Fibroblast of lung (primary cell): ENCODE measurements around the gene ADM. TPM values are rescaled to one million over a fixed set of nuclear protein-coding genes. Genes with fewer than 3 reads are reported as not detected.

Source experiments
- DNase-seq, 2 donors: peaks; one replicate each; pipeline versions ENCODE4 v3.0.0 to v3.0.0-alpha.2; 2010; ENCODE audit warnings: low read depth in 2 of 2
- H2AFZ ChIP-seq: 2 replicates; pipeline ENCODE4 v1.5.1; 2012; ENCODE audit warnings: low read length, control low read depth, inconsistent platforms
- H3K27ac ChIP-seq: 2 replicates; pipeline ENCODE4 v1.5.1; 2011; ENCODE audit warnings: low read length, control low read depth; ENCODE audit not compliant: insufficient read depth
- H3K27me3 ChIP-seq: 2 replicates; pipeline ENCODE4 v1.5.1; 2011; ENCODE audit warnings: mild to moderate bottlenecking, low read length; ENCODE audit not compliant: control insufficient read depth, insufficient read depth
- H3K36me3 ChIP-seq: 2 replicates; pipeline ENCODE4 v1.5.1; 2011; ENCODE audit warnings: low read length; ENCODE audit not compliant: control insufficient read depth, insufficient read depth
- H3K4me1 ChIP-seq: 2 replicates; pipeline ENCODE4 v1.5.1; 2011; ENCODE audit warnings: low read length; ENCODE audit not compliant: control insufficient read depth, insufficient read depth; ENCODE audit errors: extremely low read depth
- H3K4me2 ChIP-seq: 2 replicates; pipeline ENCODE4 v1.5.1; 2011; ENCODE audit warnings: low read length, control low read depth; ENCODE audit not compliant: insufficient read depth; ENCODE audit errors: extremely low read depth
- H3K4me3 ChIP-seq, 4 experiments: fragments of 200-600 bp in 1 of 4; sonication (generic) in 1 of 4; replicated peaks in 1 of 4; 2 replicates each; pipeline ENCODE4 v1.5.1; 2011 to 2016; ENCODE audit warnings: low read length in 4 of 4, low read depth in 3 of 4, mild to moderate bottlenecking in 3 of 4, control low read depth in 2 of 4, inconsistent platforms in 1 of 4, mixed read lengths in 1 of 4; ENCODE audit not compliant: insufficient read depth in 1 of 4; ENCODE audit errors: control extremely low read depth in 1 of 4
- H3K79me2 ChIP-seq: 2 replicates; pipeline ENCODE4 v1.5.1; 2012; ENCODE audit warnings: mild to moderate bottlenecking, low read length, inconsistent platforms; ENCODE audit not compliant: control insufficient read depth, insufficient read depth
- H3K9ac ChIP-seq: 2 replicates; pipeline ENCODE4 v1.5.1; 2011; ENCODE audit warnings: mild to moderate bottlenecking, low read length, control low read depth; ENCODE audit not compliant: insufficient read depth
- H3K9me3 ChIP-seq: 2 replicates; pipeline ENCODE4 v1.5.1; 2012; ENCODE audit warnings: low read depth, low read length; ENCODE audit not compliant: control insufficient read depth, insufficient read depth
- H4K20me1 ChIP-seq: 2 replicates; pipeline ENCODE4 v1.5.1; 2011; ENCODE audit warnings: low read length; ENCODE audit not compliant: control insufficient read depth, insufficient read depth; ENCODE audit errors: extremely low read depth
- CTCF ChIP-seq, 2 donors: IDR thresholded peaks in 1 of 2; conservative IDR thresholded peaks in 1 of 2; 1 replicate in 1 of 2; 2 replicates in 1 of 2; pipeline ENCODE4 v1.5.1; 2011 to 2012; ENCODE audit warnings: low read length in 2 of 2, control low read depth in 1 of 2, inconsistent platforms in 1 of 2, low read depth in 1 of 2, mild to moderate bottlenecking in 1 of 2
- EZH2 ChIP-seq: IDR thresholded peaks from 2 replicates; pipeline ENCODE4 v1.5.1; 2012; ENCODE audit warnings: low read length, control low read depth, mild to moderate bottlenecking; ENCODE audit errors: missing control alignments
- polyA plus RNA-seq, 2 donors: library from polyadenylated mRNA; depleted of rRNA in 1 of 2; stranded (reverse) in 1 of 2; unstranded in 1 of 2; fragments of >200 nt; gene quantifications; 2 replicates each; pipeline ENCODE4 v1.2.1, GENCODE V29; 2011 to 2012; ENCODE audit warnings: missing spikeins in 1 of 2
- total RNA-seq: library from RNA; depleted of rRNA; stranded (reverse); fragments of >200 nt; gene quantifications from 2 replicates; pipeline ENCODE4 v1.2.1, GENCODE V29; 2014

Gene ADM
- total and polyA plus RNA-seq, 2 donors (not counting 1 experiment from before 2014, with no cell fraction given), result 989 to 1,010 TPM

- no peak for TF ChIP-seq EZH2
- TF ChIP-seq CTCF (conservative IDR thresholded peaks at IDR 0.05 in 1 of 2, IDR thresholded peaks at IDR 0.05 in 1 of 2; ENCODE audit: low read depth in 1 of 2, low read length in 2 of 2), result no peak
- Histone ChIP-seq H2AFZ (no peak overlapping the region), H3K4me1 (peaks cover 40% of the 10 kb centered on the region), H3K36me3 (no peaks in the 10 kb centered on the region), H3K79me2 (no peaks in the 10 kb centered on the region), H3K27ac (peak overlapping the region; percentile 68), H4K20me1 (no peaks in the 10 kb centered on the region), H3K27me3 (no peaks in the 10 kb centered on the region), H3K9me3 (no peaks in the 10 kb centered on the region), H3K4me2 (peak overlapping the region; percentile 6), H3K4me3 (no peak overlapping the region), H3K9ac (no peak overlapping the region)
- no peak for DNase-seq
Measured at GRCh38 chr11:10329356-10329755, 24.5 kb downstream of the ADM start.

- H3K79me2 ChIP-seq, result no peaks in the 10 kb centered on the region
- H4K20me1 ChIP-seq, result no peaks in the 10 kb centered on the region
- H2AFZ ChIP-seq, result no peak overlapping the region
- peak; percentile 89 to 92 for DNase-seq
- H3K4me1 ChIP-seq, result peaks cover 35% of the 10 kb centered on the region
- TF ChIP-seq CTCF (conservative IDR thresholded peaks at IDR 0.05 in 1 of 2, IDR thresholded peaks at IDR 0.05 in 1 of 2; ENCODE audit: low read depth in 1 of 2, low read length in 2 of 2) (no peak), EZH2 (no peak)
- H3K9ac ChIP-seq, result no peak overlapping the region
- peak overlapping the region; percentile 68 for H3K27ac ChIP-seq
- H3K36me3 ChIP-seq, result no peaks in the 10 kb centered on the region
- no peaks in the 10 kb centered on the region for H3K9me3 ChIP-seq
- H3K4me3 ChIP-seq, result no peak overlapping the region
- no peak overlapping the region for H3K4me2 ChIP-seq
- H3K27me3 ChIP-seq, result no peaks in the 10 kb centered on the region
Measured at GRCh38 chr11:10329935-10330334, 25.1 kb downstream of the ADM start.

- no peaks in the 10 kb centered on the region for H3K9me3 ChIP-seq
- H3K9ac ChIP-seq, result no peak overlapping the region
- H3K27me3 ChIP-seq, result no peaks in the 10 kb centered on the region
- H2AFZ ChIP-seq, result no peak overlapping the region
- no peak overlapping the region for H3K4me2 ChIP-seq
- no peak overlapping the region for H3K4me3 ChIP-seq
- TF ChIP-seq EZH2 (no peak), CTCF (conservative IDR thresholded peaks at IDR 0.05 in 1 of 2, IDR thresholded peaks at IDR 0.05 in 1 of 2; ENCODE audit: low read depth in 1 of 2, low read length in 2 of 2) (no peak)
- peak in 1 of 2 donors; percentile 67 for DNase-seq
- no peaks in the 10 kb centered on the region for H3K79me2 ChIP-seq
- no peaks in the 10 kb centered on the region for H4K20me1 ChIP-seq
- peaks cover 24% of the 10 kb centered on the region for H3K4me1 ChIP-seq
- no peaks in the 10 kb centered on the region for H3K36me3 ChIP-seq
- H3K27ac ChIP-seq, result no peak overlapping the region
Measured at GRCh38 chr11:10331548-10332289, 26.8 kb downstream of the ADM start.
